Measurements from ENCODE around the gene PVR. TPM values are rescaled to one million over a fixed set of nuclear protein-coding genes. Genes with fewer than 3 reads are reported as not detected.
A peak's percentile ranks its signal among the peaks of the same experiment; 100 is the strongest.
"Not testable (repeated sequence)": the region's sequence is repeated elsewhere in the genome, so short reads cannot be mapped to it uniquely, and the experiment has no call there.

The PVR gene
- total RNA-seq, 1 experiment from 2014 or later = 34.2 TPM

DNA sequence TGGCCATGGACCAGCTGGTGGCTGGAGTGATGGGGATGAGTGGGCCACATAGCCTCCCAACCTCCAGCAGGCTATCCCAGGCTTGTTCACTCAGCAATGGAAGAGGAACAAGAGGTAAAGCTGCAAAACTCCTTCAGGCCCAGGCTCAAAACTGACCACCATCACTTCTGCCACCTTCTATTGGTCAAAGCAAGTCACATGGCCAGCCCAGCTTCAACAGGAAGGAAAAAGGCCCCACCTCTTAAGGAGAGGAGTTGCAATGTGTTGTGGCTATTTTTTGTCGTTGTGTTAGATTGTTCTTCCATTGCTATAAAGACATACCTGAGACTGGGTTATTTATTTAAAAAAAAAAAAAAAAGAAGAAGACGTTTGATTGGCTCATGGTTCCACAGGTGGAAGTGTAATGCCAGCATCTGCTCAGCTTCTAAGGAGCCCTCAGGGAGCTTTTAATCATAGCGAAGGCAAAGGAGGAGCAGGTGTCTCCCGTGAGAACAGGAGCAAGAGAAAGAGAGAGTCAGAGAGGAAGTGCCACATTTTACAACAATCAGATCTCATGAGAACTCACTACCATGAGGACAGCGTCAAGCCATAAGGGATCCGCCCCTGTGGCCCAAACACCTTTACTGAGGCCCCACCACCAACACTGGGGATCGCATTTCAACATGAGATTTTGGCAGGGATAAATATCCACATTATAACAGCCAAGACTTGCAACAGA lies 24.9 kb upstream of the PVR start:
- DNase-seq (ENCODE audit: low read depth) = no peak

GRCh38 chr19:44620667-44621066 lies 23.0 kb upstream of the PVR start:
- peak; percentile 27 for DNase-seq (ENCODE audit: low read depth)

- DNase-seq (ENCODE audit: low read depth) = no peak
These were observed 22.3 kb upstream of the PVR start for GRCh38 chr19:44621367-44621766.

DNA sequence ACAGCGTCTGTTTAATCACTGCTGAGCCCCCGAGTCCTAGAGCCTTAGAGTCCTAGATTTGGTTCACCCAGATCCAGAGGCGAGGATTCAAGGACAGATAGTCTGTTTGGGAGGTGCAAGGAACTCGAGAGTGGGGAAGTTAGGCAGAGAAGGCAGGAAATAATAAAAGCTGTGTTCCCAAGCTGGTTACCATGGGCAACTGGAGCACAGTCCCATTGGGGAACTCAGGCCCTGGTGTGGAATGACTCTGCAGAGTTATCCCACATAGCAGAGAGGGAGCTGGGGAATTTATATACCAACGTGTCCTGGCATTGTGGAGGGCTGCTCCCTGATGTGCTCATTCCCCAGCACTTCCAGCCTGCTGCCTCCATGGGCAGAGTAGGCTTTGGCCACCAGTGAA lies 20.6 kb upstream of the PVR start:
- DNase-seq (ENCODE audit: low read depth) = peak; percentile 49

GRCh38 chr19:44623626-44624025 lies 20.1 kb upstream of the PVR start:
- no peak for DNase-seq (ENCODE audit: low read depth)

- DNase-seq (ENCODE audit: low read depth) = no peak
These were observed 18.8 kb upstream of the PVR start for GRCh38 chr19:44624840-44625354.

DNA sequence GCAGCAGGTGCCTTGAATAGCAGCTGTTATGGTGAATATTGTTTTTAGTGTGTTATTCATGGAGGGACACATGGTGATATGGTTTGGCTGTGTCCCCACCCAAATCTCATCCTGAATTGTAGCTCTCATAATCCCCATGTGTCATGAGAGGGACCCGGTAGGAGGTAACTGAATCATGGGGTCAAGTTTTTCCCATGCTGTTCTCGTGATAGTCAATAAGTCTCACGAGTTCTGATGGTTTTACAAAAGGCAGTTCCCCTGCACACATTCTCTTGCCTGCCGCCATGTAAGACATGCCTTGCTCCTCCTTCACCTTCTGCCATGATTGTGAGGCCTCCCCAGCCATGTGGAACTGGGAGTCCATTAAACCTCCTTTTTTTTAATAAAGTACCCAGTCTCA lies 18.1 kb upstream of the PVR start:
- DNase-seq (ENCODE audit: low read depth) = not testable (repeated sequence)

GRCh38 chr19:44626048-44626624 lies 17.6 kb upstream of the PVR start:
- DNase-seq (ENCODE audit: low read depth) = peak; percentile 94

- DNase-seq (ENCODE audit: low read depth) = no peak
These were observed 16.1 kb upstream of the PVR start for GRCh38 chr19:44627631-44628030.

GRCh38 chr19:44628793-44629192 lies 14.9 kb upstream of the PVR start:
- no peak for DNase-seq (ENCODE audit: low read depth)

GRCh38 chr19:44631611-44632010 lies 12.1 kb upstream of the PVR start:
- peak; percentile 74 for DNase-seq (ENCODE audit: low read depth)

DNA sequence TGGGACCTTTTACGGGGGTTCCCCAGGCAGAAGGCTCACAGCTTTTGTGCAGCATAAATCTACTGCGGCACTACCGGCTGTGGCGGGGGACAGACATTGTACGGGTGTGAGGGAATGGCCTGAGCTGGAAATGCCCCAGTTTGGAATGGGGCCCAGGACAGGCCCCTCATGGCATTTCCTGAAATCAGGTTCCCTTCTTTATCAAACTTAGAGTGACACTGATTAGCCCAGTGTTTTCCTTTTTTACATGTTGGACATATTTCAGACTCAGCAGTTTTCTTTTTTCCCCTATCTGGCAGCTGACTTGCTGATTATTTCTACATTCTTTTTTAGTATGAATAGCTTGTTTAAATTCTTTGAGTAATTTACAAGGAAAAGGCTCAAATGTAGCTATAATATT lies 9.7 kb upstream of the PVR start:
- not testable (repeated sequence) for DNase-seq (ENCODE audit: low read depth)

GRCh38 chr19:44634785-44635184 lies 8.9 kb upstream of the PVR start:
- DNase-seq (ENCODE audit: low read depth) = no peak

GRCh38 chr19:44635581-44636438 lies 7.9 kb upstream of the PVR start:
- peak; percentile 74 for DNase-seq (ENCODE audit: low read depth)

- no peak for DNase-seq (ENCODE audit: low read depth)
These were observed 7.0 kb upstream of the PVR start for GRCh38 chr19:44636439-44637389.

GRCh38 chr19:44637390-44637764 lies 6.3 kb upstream of the PVR start:
- no peak for DNase-seq (ENCODE audit: low read depth)

- DNase-seq (ENCODE audit: low read depth) = peak; percentile 76
These were observed 3.2 kb upstream of the PVR start for GRCh38 chr19:44640518-44640917.

- DNase-seq (ENCODE audit: low read depth) = no peak
These were observed 2.0 kb upstream of the PVR start for GRCh38 chr19:44641501-44642265.

- DNase-seq (ENCODE audit: low read depth) = no peak
These were observed 1.3 kb upstream of the PVR start for GRCh38 chr19:44642377-44642776.

GRCh38 chr19:44644402-44645016 lies 799 bp downstream of the PVR start:
- peak; percentile 38 for DNase-seq (ENCODE audit: low read depth)

Data from RPMI7951 (cell line).